PC-9 (cell line): Measurements from ENCODE around the gene MRPL55. TPM values are rescaled to one million over a fixed set of nuclear protein-coding genes. Genes with fewer than 3 reads are reported as not detected.

Experiments used
- BruUV-seq: library from RNA; stranded (reverse); fragments of 400-500 nt; replicated peaks from 2 replicates; lab custom pipeline; 2021; lab: Mats Ljungman, UMichigan
- CTCF ChIA-PET: fragments of 300-600 bp; sonication (Branson Sonifier 250); formaldehyde crosslinking; loops from one replicate; lab custom pipeline; 2022; ENCODE audit warnings: antibody characterized with exemption; lab: Charles Lee
- POLR2A ChIA-PET: fragments of 300-600 bp; sonication (Branson Sonifier 250); formaldehyde crosslinking; loops from one replicate; lab custom pipeline; 2022; ENCODE audit warnings: antibody characterized with exemption; ENCODE audit not compliant: unreplicated experiment; lab: Charles Lee
- DNase-seq, 2 experiments: peaks; one replicate each; pipeline versions ENCODE4 v3.0.0 to v3.0.0-alpha.2; 2015 to 2022; ENCODE audit warnings: mixed read lengths in 1 of 2
- H2AFZ ChIP-seq: fragments of 200-600 bp; sonication (generic); 2 replicates; pipeline ENCODE4 v1.8.1; 2017; ENCODE audit warnings: antibody characterized with exemption
- H3F3A ChIP-seq: fragments of 200-600 bp; sonication (generic); 2 replicates; pipeline ENCODE4 v1.8.1; 2017; ENCODE audit warnings: antibody characterized with exemption, mild to moderate bottlenecking, low read depth; ENCODE audit not compliant: insufficient read depth
- H3K27ac ChIP-seq: fragments of 200-600 bp; sonication (generic); 2 replicates; pipeline ENCODE4 v1.6.1; 2016; ENCODE audit warnings: mixed run types
- H3K27me3 ChIP-seq: fragments of 200-600 bp; sonication (generic); 2 replicates; pipeline ENCODE4 v1.6.1; 2016; ENCODE audit warnings: low read depth, mixed run types; ENCODE audit not compliant: insufficient read depth
- H3K36me3 ChIP-seq: fragments of 200-600 bp; sonication (generic); 2 replicates; pipeline ENCODE4 v1.6.1; 2016; ENCODE audit warnings: low read depth, mixed run types
- H3K4me1 ChIP-seq: fragments of 200-600 bp; sonication (generic); replicated peaks from 2 replicates; pipeline ENCODE4 v1.6.1; 2016; ENCODE audit warnings: mixed run types; ENCODE audit not compliant: insufficient read depth
- H3K4me2 ChIP-seq: fragments of 200-600 bp; sonication (generic); 2 replicates; pipeline ENCODE4 v1.6.1; 2017; ENCODE audit warnings: mixed run types
- H3K4me3 ChIP-seq: fragments of 200-600 bp; sonication (generic); 2 replicates; pipeline ENCODE4 v1.6.1; 2016; ENCODE audit warnings: mixed run types
- H3K79me2 ChIP-seq: fragments of 200-600 bp; sonication (generic); 2 replicates; pipeline ENCODE4 v1.6.1; 2017; ENCODE audit warnings: low read depth, mixed run types
- H3K9me2 ChIP-seq: fragments of 200-600 bp; sonication (generic); 2 replicates; pipeline ENCODE4 v1.8.1; 2017; ENCODE audit warnings: mild to moderate bottlenecking; ENCODE audit not compliant: insufficient read depth
- H3K9me3 ChIP-seq: fragments of 200-600 bp; sonication (generic); 2 replicates; pipeline ENCODE4 v1.8.1; 2016; ENCODE audit warnings: low read depth; ENCODE audit not compliant: insufficient read depth
- H4K20me1 ChIP-seq: fragments of 200-600 bp; sonication (generic); 2 replicates; pipeline ENCODE4 v1.8.1; 2017; ENCODE audit not compliant: insufficient read depth
- EZH2 ChIP-seq: fragments of 200-600 bp; sonication (generic); IDR thresholded peaks from 2 replicates; pipeline ENCODE4 v1.8.0; 2017; ENCODE audit warnings: antibody characterized with exemption, low read depth
- intact Hi-C: fragments of 100-400 bp; cut with micrococcal nuclease; formaldehyde crosslinking; loops from one replicate; pipeline ENCODE4 v1.10.0; 2022; ENCODE audit not compliant: unreplicated experiment
- total RNA-seq: library from RNA; stranded (reverse); gene quantifications from 2 replicates; pipeline ENCODE4 v1.2.3, GENCODE V29; 2021
- TF ChIP-seq, protein P1 (sequence below): fragments of 200-600 bp; sonication (generic); conservative IDR thresholded peaks from 2 replicates; pipeline ENCODE4 v1.6.1; 2017; ENCODE audit warnings: mixed run types, antibody characterized with exemption, mild to moderate bottlenecking, moderate library complexity

The MRPL55 gene
- total RNA-seq, 1 experiment from 2014 or later, result 81.0 TPM

DNA sequence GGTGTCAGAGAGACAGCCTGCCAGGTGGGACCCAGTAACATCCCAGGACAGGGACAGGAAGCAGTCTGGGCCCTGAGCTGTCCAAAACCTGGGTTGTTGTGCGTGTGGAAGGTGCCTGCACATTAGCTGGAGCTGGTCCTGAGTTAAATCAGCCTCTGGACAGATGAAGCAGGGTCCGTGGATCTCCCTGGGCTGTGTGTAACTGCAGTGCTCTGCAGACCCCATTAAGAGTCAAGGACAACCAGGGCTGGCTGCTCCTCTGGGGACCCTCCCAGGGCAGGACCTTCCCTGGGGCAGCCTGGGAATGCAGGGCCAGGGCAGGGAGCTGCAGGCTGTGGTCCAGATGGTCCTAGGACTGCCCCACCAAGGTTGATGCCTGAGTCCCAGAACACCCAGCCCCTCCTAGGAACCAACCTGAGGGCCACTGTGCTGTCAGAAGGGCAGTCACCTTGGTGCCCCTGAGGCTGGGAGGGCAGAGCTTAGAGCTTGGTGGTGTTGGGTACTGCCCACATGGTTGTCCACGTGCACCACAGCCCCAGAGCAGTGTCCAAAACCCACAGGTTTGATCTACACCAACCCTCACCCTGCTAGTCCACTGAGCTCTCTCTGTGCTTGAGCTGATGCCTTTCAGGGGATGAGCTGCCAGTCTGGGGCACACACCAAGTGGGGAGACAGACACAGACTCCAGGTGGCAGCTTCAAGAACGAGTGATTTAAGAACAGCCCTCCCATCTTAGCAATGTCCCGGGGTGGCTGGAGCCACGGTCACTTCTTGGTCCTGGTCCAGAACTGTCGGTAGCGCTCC is 2.9 kb downstream of the MRPL55 start:
- DNase-seq, result no peak
- Histone ChIP-seq H4K20me1 (no peaks in the 10 kb centered on the region), H3K4me3 (no peak overlapping the region), H3K9me3 (no peaks in the 10 kb centered on the region), H2AFZ (no peak overlapping the region), H3K27ac (no peak overlapping the region), H3K27me3 (no peaks in the 10 kb centered on the region), H3K4me1 (peaks cover 14% of the 10 kb centered on the region), H3K4me2 (no peak overlapping the region), H3K79me2 (peaks cover 14% of the 10 kb centered on the region), H3F3A (peaks cover 16% of the 10 kb centered on the region; the same call in 1 of the 2 replicates), H3K9me2 (no peaks in the 10 kb centered on the region), H3K36me3 (0 out of 2 replicates have a peak, but pooled peaks cover 4% of the 10 kb centered on the region)
- intact Hi-C loops, result no loop called here
- CTCF ChIA-PET, result interaction anchor here (0.6 kb wide), 2 partner anchors 357 to 1149 kb away, joined by 3 to 4 read pairs; no protein-coding TSS in a partner anchor
- no TSS peak for BruUV-seq
- POLR2A ChIA-PET, result no interaction called here
- TF ChIP-seq, protein P1, sequence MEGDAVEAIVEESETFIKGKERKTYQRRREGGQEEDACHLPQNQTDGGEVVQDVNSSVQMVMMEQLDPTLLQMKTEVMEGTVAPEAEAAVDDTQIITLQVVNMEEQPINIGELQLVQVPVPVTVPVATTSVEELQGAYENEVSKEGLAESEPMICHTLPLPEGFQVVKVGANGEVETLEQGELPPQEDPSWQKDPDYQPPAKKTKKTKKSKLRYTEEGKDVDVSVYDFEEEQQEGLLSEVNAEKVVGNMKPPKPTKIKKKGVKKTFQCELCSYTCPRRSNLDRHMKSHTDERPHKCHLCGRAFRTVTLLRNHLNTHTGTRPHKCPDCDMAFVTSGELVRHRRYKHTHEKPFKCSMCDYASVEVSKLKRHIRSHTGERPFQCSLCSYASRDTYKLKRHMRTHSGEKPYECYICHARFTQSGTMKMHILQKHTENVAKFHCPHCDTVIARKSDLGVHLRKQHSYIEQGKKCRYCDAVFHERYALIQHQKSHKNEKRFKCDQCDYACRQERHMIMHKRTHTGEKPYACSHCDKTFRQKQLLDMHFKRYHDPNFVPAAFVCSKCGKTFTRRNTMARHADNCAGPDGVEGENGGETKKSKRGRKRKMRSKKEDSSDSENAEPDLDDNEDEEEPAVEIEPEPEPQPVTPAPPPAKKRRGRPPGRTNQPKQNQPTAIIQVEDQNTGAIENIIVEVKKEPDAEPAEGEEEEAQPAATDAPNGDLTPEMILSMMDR, result no peak
- TF ChIP-seq EZH2, result no peak

DNA sequence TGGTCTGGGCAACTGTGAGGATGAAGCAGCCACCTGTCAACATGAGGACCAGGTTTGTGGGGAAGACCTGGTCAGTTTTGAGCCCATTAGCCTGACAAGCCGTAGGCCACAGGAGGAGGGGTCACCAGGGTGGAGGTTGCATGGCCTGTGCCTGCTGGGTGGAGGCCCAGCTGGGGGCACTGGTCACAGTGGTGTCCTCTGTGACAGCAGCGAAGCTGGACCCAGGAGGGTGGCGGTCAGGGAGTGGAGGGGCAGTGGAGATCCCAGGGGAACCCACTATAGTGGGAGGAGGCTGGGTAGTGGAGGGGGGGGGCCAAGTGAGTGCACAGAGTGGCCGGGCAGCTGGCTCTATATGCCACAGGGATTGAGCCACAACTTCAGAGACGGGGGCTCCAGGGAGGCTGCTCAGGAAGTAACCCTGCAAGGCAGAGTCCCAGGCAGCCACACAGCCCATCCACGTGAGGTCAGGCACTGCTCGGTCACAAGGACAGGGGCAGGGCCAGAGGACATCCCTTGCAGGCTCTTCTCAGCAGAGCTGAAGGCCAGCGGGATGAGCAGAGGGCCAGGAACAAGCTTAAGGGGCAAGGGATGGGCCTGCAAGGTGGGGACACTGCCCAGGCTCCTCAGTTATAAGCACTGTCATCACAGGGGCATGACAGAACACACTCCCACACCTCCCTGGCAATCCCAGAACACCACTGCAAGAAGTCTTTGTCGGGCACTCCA is 3.7 kb downstream of the MRPL55 start:
- 0 out of 2 replicates have a peak, but pooled peaks cover 4% of the 10 kb centered on the region for H3K36me3 ChIP-seq
- TF ChIP-seq, protein P1, result no peak
- TF ChIP-seq EZH2, result no peak
- H3K4me2 ChIP-seq, result no peak overlapping the region
- H3K79me2 ChIP-seq, result peaks cover 14% of the 10 kb centered on the region
- ChIA-PET CTCF (no interaction called here), POLR2A (no interaction called here)
- DNase-seq, result no peak
- no peaks in the 10 kb centered on the region for H3K9me2 ChIP-seq
- 0 out of 2 replicates have a peak, but pooled peaks cover under 1% of the 10 kb centered on the region for H4K20me1 ChIP-seq
- intact Hi-C loops, result no loop called here
- no peak overlapping the region for H2AFZ ChIP-seq
- H3F3A ChIP-seq, result peaks cover 24% of the 10 kb centered on the region
- H3K27ac ChIP-seq, result no peak overlapping the region
- H3K4me1 ChIP-seq, result peaks cover 14% of the 10 kb centered on the region
- H3K27me3 ChIP-seq, result no peaks in the 10 kb centered on the region
- BruUV-seq, result no TSS peak
- no peaks in the 10 kb centered on the region for H3K9me3 ChIP-seq
- no peak overlapping the region for H3K4me3 ChIP-seq

DNA sequence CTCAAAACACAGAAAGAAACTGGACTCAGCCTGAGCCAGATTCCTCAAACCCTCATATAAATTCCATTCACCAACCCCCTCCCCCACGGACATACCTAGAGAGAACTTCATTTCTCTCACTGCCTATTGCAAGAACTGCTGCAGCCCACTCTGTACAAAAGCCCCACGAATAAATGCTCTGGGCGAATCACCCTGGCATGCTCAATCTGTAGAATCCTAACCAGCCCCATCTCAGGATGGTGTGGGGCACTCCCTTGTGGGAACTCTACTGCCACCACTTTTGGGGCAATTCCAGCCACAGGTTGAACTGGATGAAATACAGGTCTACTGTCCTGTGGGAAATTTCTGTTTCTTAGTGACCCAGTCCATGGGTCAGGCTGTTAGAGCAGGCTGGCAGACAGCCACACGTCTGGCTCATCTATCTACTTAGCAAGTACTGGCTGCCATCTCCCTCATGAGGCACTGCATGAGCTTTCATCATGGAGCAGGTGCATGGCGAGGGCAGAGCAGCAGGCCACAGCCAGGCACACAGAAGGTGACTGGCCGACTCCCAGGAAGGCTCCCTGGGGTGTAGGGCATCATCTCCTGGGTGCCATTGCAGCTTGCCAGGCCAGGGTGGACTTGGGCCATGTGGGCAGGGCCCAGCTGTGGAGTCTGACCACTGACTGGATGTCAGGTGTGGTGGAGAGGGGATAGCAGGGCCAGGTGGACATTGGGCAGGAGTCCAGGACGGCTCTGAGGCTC is 4.4 kb downstream of the MRPL55 start:
- no peak for DNase-seq
- ChIA-PET POLR2A (interaction anchor here (0.6 kb wide), 1 partner anchor 387 kb away, joined by 3 read pairs; no protein-coding TSS in a partner anchor), CTCF (no interaction called here)
- no peaks in the 10 kb centered on the region for H3K27me3 ChIP-seq
- H3K27ac ChIP-seq, result no peak overlapping the region
- H3K4me3 ChIP-seq, result no peak overlapping the region
- no peak overlapping the region for H3K4me2 ChIP-seq
- H3F3A ChIP-seq, result peaks cover 31% of the 10 kb centered on the region
- TF ChIP-seq EZH2, result no peak
- H2AFZ ChIP-seq, result no peak overlapping the region
- H3K36me3 ChIP-seq, result 0 out of 2 replicates have a peak, but pooled peaks cover 4% of the 10 kb centered on the region
- no peaks in the 10 kb centered on the region for H3K9me2 ChIP-seq
- H4K20me1 ChIP-seq, result peaks cover 8% of the 10 kb centered on the region
- peaks cover 14% of the 10 kb centered on the region for H3K79me2 ChIP-seq
- H3K4me1 ChIP-seq, result peaks cover 14% of the 10 kb centered on the region
- no TSS peak for BruUV-seq
- intact Hi-C loops, result no loop called here
- no peaks in the 10 kb centered on the region for H3K9me3 ChIP-seq
